NCI-H2081 treated with DMSO at 0.1 percent for 48 hours (cell line): Measurements from ENCODE around the gene ADCY5.

Experiments
- DNase-seq: peaks from one replicate; lab custom pipeline; 2025; lab: John Stamatoyannopoulos, UW

The ADCY5 gene

DNA sequence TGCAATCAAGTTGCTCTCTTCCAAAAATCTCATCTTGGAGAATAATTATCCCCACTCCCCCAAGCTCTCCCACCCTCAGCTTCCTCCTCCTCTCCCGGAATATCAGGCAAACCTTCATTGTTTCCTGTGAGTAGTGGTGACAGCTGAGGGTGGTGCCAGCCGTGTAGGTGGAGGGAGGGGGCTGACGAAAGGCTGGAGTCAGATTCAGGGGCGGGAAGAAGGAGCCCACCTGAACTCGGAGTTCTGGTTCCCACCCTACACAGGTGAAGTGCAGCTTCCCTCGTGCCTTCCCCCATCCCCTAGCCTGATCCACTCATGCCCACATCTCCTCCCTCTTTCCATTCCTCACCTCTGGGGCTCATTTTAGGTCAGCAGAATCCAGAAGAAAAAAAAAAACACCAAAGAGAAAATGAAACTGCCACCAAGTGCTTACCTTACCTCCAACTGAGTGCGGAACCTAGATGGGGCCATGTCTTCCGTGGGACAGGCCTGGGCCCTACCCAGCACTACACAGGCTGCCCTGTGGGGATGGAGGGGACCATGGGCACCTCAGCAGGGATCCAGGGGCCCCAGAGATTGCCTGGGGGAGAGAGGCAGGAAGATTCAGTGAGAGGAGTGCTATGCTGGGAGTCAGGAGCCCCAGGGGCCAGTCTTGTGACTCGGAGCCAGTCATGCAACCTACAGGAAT, 81.3 kb downstream of the ADCY5 start:
- no peak for DNase-seq

DNA sequence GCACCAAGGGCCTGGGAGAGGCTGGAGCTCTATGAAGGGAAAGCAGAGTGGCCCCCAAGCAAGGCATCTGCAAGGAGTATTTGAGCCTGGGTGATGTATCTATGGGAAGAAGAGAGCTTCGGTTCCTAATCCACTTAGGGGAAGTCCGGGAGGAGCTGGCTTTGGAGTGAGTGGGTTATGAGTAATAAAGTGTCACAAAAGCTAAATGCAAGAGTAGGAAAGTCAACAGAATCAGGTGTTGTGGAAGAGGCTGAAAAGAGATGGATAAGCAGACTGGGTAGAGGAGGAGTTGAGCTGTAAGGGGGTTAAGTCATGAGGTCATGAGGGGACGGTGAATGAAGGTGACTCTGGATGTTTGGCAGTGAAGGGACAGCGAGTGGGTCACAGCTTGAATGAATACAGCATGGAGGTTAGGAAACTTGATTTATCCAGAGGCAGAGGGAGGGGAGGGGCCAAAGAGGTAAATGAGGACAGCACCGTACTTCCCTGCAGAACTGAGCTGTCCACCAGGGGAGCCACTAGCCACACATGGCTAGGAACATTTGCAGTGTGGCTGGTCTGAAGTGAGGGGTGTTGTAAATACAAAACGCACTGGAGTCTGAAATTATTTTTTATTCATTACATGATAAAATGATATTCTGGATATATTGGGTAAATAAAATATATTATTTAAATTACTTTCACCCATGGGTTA, 83.3 kb downstream of the ADCY5 start:
- no peak for DNase-seq

DNA sequence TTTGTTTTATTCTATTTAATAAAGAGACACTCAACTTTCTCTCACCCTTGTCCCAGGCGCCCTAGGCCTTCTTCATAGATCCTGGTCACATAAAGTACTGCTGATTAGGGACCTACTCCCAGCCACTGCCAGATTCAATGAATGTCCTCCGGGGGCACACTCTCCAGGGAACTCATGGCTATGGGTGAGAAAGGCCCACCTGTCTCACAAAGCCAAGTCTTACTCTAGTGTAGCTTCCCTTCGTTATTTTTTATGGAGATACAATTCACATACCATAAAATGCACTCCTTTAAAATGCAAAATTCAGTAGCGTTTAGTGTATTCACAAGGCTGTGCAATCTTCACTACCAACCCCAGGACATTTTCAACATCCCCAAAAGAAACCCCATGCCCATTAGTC, 87.8 kb downstream of the ADCY5 start:
- DNase-seq = no peak

DNA sequence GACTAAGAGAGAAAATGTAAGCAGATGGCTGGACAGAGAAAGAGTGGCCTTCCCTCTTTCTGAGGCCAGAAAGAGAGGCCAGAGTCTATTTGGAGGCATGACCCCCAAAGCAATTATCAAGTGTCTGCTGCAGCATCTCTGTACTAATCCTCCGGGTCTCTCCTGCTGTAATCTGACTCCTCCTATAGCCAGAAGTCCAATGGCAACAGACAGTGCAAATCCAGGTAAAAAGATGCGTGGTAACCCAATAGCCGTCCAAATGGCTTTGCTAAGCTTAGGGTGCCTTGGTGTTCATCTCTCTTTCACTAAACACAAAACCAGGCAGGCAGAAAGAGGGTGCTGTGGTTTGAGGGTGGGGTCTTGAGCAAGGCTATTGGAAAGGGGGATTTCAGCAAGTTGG, 91.6 kb downstream of the ADCY5 start:
- no peak for DNase-seq

DNA sequence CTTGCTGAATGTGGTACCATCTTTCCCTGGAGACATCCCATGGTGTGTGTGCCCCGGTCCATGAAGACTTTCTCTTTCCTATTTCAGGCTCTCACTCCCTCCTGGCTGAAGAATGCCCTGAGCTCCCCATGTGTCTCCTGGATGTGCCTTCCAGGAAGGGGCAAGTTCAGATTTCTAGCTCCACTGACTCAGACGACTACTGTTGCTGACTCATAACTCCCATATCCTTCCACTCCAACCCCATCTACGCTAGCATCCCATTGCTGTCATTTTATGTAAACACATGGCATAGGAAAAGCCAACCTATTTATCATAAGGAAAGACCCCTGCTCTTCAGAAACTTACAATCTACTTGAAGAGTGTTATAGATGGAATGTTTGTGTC, 95.0 kb downstream of the ADCY5 start:
- DNase-seq = no peak

DNA sequence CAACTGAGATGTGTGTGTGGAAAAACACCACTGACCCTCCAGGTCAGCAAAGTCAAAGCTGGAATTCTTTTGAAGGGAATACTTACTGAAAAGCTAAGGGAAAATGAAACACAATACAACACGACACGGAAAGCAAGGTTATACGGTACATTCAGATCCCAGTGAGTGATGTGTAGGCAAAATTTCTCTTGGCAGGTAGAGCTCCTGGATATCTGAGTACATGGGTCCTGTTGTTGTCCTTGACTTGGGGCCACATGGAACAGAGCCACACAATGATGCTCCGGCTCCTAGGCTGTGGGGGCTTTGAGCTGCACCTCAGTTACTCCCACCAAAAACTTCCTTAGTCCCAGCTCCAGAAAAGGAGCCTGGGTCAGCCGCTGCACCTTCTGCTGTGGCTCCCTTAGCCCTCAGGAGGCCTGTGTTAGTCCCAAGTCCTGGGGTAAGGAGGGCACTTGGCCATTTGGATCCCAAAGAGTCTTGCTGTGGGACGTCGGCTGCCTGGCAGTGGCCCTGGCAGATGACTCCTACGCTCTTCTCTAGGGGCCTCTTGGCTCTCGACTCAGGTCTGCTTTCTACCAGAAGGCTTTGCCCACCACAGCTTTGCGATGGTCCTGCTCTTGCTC, 95.6 kb downstream of the ADCY5 start:
- no peak for DNase-seq

GRCh38 chr3:123352134-123352554, 96.7 kb downstream of the ADCY5 start:
- no peak for DNase-seq

- no peak for DNase-seq
Observed at GRCh38 chr3:123351501-123351900, 97.4 kb downstream of the ADCY5 start.

GRCh38 chr3:123350971-123351370, 97.9 kb downstream of the ADCY5 start:
- DNase-seq = no peak

- no peak for DNase-seq
Observed at GRCh38 chr3:123349566-123350435, 99.1 kb downstream of the ADCY5 start.

- no peak for DNase-seq
Observed at GRCh38 chr3:123349201-123349535, 99.7 kb downstream of the ADCY5 start.

GRCh38 chr3:123348471-123349200, 100.3 kb downstream of the ADCY5 start:
- no peak for DNase-seq

DNA sequence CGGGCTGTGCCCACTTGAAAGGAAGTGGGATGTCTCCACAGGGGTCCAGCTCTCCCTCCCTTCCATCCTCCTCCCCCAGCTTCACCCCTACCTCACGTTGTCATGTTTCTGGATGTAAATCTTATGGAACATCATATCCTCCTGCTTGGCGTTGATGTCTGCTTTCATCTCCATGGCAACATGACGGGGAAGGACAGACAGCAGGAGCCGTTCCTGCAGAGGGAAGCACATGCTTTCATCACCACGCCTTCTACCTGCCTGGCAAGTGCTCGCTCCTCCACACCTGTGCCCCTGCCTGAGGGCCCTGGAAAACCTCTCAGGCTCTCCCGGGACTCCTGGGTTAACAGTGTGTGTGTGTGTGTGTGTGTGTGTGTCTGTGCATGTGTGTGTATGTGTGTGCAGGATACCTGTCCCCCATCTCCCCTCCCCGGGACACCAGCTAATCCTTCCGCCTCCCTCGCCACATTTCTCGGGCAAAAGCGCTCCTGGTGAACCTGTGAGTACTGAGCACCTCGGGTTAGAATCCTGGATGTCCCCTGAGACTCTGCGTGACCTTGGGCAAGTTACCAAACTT, 101.1 kb downstream of the ADCY5 start:
- no peak for DNase-seq

- DNase-seq = no peak
Observed at GRCh38 chr3:123347205-123347604, 101.7 kb downstream of the ADCY5 start.

GRCh38 chr3:123346021-123346420, 102.9 kb downstream of the ADCY5 start:
- no peak for DNase-seq

DNA sequence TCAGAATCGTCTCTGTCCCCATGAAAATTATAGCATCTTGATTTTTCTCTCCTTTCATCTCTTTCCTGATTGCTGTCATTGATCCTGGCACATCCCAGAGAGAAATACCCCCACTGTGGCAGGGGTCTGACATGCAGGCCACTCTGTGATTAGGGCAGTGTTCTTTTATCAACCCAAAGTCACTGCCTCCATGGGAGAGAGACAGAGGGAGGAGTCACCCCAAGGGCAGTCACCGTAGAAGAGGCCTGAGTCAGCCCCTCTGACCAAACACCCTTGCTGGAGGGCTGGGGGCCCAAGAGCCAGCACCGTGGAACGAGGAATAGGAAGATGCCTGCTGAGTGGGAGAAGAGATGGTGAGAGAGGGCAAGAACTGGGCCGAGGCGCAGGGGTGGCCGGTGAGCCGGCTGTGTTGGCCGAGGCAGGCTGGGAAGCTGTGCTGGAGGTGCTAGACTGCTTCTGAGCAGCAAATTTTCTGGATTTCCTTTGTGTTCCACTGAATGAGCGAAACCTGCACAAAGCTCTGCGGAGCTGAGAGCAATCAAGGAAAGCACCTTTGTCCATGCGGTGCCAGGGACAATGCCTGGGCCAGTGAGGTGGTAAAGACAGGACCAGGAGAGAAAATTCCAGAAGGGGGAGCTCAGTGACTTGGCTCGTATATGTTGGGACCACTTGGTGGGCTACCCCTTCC, 103.8 kb downstream of the ADCY5 start:
- DNase-seq = no peak

DNA sequence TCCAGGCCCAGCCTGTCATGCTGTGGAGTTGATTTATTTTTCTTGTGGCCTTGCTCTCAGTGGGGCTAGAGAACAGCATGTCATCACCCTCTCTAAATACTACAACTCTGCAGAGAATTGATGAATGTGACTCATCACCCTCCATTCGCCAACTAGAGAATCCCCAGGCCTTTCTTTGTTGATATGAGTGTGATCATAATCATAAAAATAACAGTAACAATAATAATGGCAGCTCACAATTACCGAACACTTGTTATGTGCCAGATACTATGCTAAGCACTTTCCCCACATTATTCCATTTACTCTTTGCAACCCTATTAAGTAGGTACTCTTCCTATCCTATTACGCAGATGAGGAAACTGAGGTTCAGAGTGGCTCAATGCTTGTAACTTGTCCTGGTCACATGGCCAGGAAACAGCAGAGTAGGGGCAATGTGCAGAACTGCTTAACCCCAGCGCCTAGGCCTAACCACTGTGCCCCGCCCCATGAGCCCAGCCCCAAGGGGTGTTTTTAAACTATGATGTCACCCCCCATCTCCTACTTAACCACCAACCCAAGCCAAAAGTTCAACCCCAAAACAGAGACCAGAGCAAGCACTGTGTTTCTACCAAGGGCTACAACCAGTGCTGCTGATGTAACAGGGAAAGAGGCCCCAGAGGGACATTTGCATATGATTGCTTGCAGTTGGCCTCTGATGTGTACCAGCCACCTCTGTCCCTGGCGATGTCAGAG, 104.5 kb downstream of the ADCY5 start:
- DNase-seq = no peak

DNA sequence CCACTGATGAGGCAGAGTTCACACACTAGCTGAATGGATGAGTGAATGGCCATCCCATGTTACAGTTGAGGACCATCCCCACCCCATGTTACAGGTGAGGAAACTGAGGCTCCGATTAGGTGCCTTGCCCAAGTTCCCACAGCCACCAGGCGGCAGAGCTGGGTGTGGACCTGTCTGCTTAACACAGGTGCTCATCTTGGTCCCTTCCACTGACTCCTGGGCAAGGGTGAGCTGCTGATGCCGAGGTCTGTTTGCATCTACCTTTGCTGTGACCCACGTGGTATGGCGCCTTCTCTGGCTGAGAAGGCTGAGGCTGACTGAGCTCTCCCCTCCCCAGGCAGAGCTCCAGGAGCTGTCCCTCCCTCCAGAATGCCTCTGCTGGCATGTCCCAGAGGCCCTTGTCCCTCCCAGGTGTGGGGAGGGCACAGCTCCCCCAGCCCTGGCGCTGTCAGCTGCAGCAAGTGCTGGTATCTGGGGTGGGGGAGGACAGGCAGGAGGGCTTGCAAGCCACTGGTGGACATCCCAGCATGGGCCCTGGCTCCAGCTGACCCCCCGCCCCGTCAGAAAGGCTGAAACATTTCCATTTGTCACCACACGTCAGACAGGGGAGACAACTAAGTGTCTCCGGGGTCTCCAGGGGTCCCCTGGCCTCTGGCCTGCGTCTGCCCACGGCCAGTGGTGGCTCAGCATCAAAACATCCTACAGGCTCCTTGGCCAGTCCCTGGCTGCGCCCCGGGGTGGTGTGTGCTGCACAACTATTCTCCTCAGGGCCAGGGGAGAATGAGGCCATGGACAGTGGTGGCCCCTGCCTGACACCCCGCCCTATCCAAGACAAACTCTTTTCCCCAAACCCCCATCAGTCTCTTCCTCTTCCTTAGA, 105.4 kb downstream of the ADCY5 start:
- DNase-seq = no peak

- DNase-seq = no peak
Observed at GRCh38 chr3:123342631-123343080, 106.2 kb downstream of the ADCY5 start.
